ENCODE data around the gene EDARADD. TPM values are rescaled to one million over a fixed set of nuclear protein-coding genes. Genes with fewer than 3 reads are reported as not detected.

Gene EDARADD
- total RNA-seq, 1 experiment from 2014 or later, result 0.30 TPM

DNA sequence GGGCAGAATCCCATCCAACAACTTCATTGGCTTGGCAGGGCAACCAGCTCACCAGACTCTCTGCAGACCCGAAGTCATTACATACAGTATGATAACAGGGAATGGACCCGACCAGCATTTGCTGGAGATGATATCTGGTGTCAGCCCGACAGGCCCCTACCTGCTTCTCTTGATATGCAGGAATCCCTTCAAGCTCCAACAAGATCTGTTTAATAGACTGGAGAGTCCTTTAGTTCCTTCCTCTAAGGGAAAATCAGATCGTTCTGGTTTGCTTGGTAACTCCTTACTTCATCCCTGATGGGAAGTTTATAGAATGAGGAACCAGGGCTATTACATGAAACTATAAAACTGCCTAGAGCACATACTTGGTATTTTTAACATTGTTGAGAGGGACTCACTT lies 61.2 kb downstream of the EDARADD start:
- no TSS peak for BruUV-seq (replicated peaks)
- CTCF ChIA-PET, result interaction anchor here (0.6 kb wide), 1 partner anchor 34 kb away, joined by 3 read pairs; no protein-coding TSS in a partner anchor
- TF ChIP-seq, protein P1, sequence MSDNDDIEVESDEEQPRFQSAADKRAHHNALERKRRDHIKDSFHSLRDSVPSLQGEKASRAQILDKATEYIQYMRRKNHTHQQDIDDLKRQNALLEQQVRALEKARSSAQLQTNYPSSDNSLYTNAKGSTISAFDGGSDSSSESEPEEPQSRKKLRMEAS (IDR thresholded peaks at IDR 0.05), result no peak
- TF ChIP-seq EGR1 (IDR thresholded peaks at IDR 0.05; ENCODE audit: low read depth) (no peak), POLR2A (IDR thresholded peaks at IDR 0.05; ENCODE audit: borderline replicate concordance, extremely low read depth, insufficient read depth, insufficient read length) (no peak), POLR2AphosphoS5 (IDR thresholded peaks at IDR 0.05; ENCODE audit: low read depth, low read length) (no peak)
- Histone ChIP-seq H3K4me3 (replicated peaks in 1 of 2; ENCODE audit: low read depth in 1 of 2, low read length in 2 of 2) (no peak overlapping the region), H4K20me1 (ENCODE audit: insufficient read depth) (no peaks in the 10 kb centered on the region), H3K4me1 (ENCODE audit: control insufficient read depth in 1 of 2, insufficient read depth in 2 of 2, low read length in 2 of 2) (peaks cover 5 to 8% of the 10 kb centered on the region in 2 experiments; a peak in 3 of 4 replicates), H3K9ac (ENCODE audit: low read length) (no peak overlapping the region), H3K27me3 (ENCODE audit: insufficient read depth, low read length) (no peaks in the 10 kb centered on the region), H3K4me2 (ENCODE audit: low read length) (no peak overlapping the region), H3K27ac (ENCODE audit: low read depth, low read length) (no peak overlapping the region), H3K9me2 (ENCODE audit: insufficient read depth) (no peaks in the 10 kb centered on the region), H3K79me2 (ENCODE audit: insufficient read depth, low read length) (no peaks in the 10 kb centered on the region), H3K9me3 (ENCODE audit: control insufficient read depth in 1 of 2, insufficient read depth in 1 of 2, low read depth in 1 of 2, low read length in 2 of 2) (no peaks in the 10 kb centered on the region), H2AFZ (ENCODE audit: low read depth, low read length, poor library complexity, severe bottlenecking) (no peak overlapping the region), H3K36me3 (ENCODE audit: control insufficient read depth in 1 of 2, insufficient read depth in 2 of 2, low read length in 2 of 2) (no peaks in the 10 kb centered on the region)
- intact Hi-C loops (cut with micrococcal nuclease), result no loop called here
- POLR2A ChIA-PET, result no interaction called here
- ATAC-seq (no peak), DNase-seq (ENCODE audit: low read depth, low spot score) (no peak)
- RAD21 ChIA-PET (ENCODE audit: low non-redundant PET in 1 of 2, low total read pairs in 2 of 2, uncharacterized antibody in 2 of 2, unreplicated experiment in 2 of 2), result no interaction called here

DNA sequence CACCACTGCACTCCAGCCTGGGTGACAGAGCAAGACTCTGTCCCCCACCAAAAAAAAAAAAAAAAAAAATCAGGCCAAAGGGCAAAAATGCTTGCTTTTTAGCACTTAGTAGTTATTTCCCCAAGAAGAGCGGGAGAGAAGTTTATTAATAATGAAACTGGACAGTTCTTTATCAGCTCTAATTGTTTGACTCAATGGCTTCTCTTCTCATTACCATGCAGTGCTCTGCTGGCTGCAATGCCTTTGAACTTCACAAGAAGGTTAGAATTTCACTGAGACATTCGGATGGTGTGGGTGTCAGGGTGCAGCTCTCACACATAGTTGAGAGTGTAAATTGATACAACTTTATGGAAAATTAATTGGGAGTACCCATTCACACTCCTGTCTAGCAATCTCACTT lies 63.7 kb downstream of the EDARADD start:
- H4K20me1 ChIP-seq (ENCODE audit: insufficient read depth), result no peaks in the 10 kb centered on the region
- H2AFZ ChIP-seq (ENCODE audit: low read depth, low read length, poor library complexity, severe bottlenecking), result no peak overlapping the region
- intact Hi-C loops (cut with micrococcal nuclease), result no loop called here
- no peak for TF ChIP-seq ELF1 (IDR thresholded peaks at IDR 0.05; ENCODE audit: borderline replicate concordance, low read depth)
- no peak for TF ChIP-seq JUND (IDR thresholded peaks at IDR 0.05)
- no peak for TF ChIP-seq EZH2 (IDR thresholded peaks at IDR 0.05)
- TF ChIP-seq SP1 (IDR thresholded peaks at IDR 0.05; ENCODE audit: low read depth), result no peak
- TF ChIP-seq CEBPB (IDR thresholded peaks at IDR 0.05; ENCODE audit: low read depth), result no peak
- ChIA-PET RAD21 (ENCODE audit: low non-redundant PET in 1 of 2, low total read pairs in 2 of 2, uncharacterized antibody in 2 of 2, unreplicated experiment in 2 of 2) (no interaction called here), POLR2A (no interaction called here), CTCF (no interaction called here)
- no peak overlapping the region for H3K4me2 ChIP-seq (ENCODE audit: low read length)
- no peaks in the 10 kb centered on the region for H3K9me2 ChIP-seq (ENCODE audit: insufficient read depth)
- no peak overlapping the region for H3K9ac ChIP-seq (ENCODE audit: low read length)
- no peaks in the 10 kb centered on the region for H3K27me3 ChIP-seq (ENCODE audit: insufficient read depth, low read length)
- no TSS peak for BruUV-seq (replicated peaks)
- H3K36me3 ChIP-seq (ENCODE audit: control insufficient read depth in 1 of 2, insufficient read depth in 2 of 2, low read length in 2 of 2), result no peaks in the 10 kb centered on the region
- ATAC-seq (no peak), DNase-seq (ENCODE audit: low read depth, low spot score) (no peak)
- H3K4me3 ChIP-seq (replicated peaks in 1 of 2; ENCODE audit: low read depth in 1 of 2, low read length in 2 of 2), result no peak overlapping the region
- H3K4me1 ChIP-seq (ENCODE audit: control insufficient read depth in 1 of 2, insufficient read depth in 2 of 2, low read length in 2 of 2), result peaks cover 5 to 8% of the 10 kb centered on the region in 2 experiments; a peak in 3 of 4 replicates
- H3K27ac ChIP-seq (ENCODE audit: low read depth, low read length), result no peak overlapping the region
- H3K79me2 ChIP-seq (ENCODE audit: insufficient read depth, low read length), result no peaks in the 10 kb centered on the region
- H3K9me3 ChIP-seq (ENCODE audit: control insufficient read depth in 1 of 2, insufficient read depth in 1 of 2, low read depth in 1 of 2, low read length in 2 of 2), result no peaks in the 10 kb centered on the region

Data from HCT116 (cell line).